ENCODE measurements around the gene PRXL2B.
"Not testable (repeated sequence)": the region's sequence is repeated elsewhere in the genome, so short reads cannot be mapped to it uniquely, and the experiment has no call there.

The PRXL2B gene

GRCh38 chr1:2551544-2551943 lies 35.0 kb upstream of the PRXL2B start:
- not testable (repeated sequence) for DNase-seq

GRCh38 chr1:2552189-2552588 lies 34.4 kb upstream of the PRXL2B start:
- DNase-seq, result no peak

- not testable (repeated sequence) for DNase-seq
These were observed 33.5 kb upstream of the PRXL2B start for GRCh38 chr1:2553076-2553475.

- no peak for DNase-seq
These were observed 32.5 kb upstream of the PRXL2B start for GRCh38 chr1:2553871-2554620.

- DNase-seq, result no peak
These were observed 31.8 kb upstream of the PRXL2B start for GRCh38 chr1:2554621-2555387.

- peak; percentile 76 for DNase-seq
These were observed 30.8 kb upstream of the PRXL2B start for GRCh38 chr1:2555634-2556276.

- peak; percentile 68 for DNase-seq
These were observed 30.3 kb upstream of the PRXL2B start, which contains the start of gene TNFRSF14 for GRCh38 chr1:2556277-2556677. TNFRSF14 (plus strand) TSS chr1:2556371; CDS start chr1:2556665, 294 bp downstream.

- DNase-seq, result peak; percentile 52
These were observed 29.7 kb upstream of the PRXL2B start for GRCh38 chr1:2556678-2557481.

GRCh38 chr1:2557482-2558400 lies 28.8 kb upstream of the PRXL2B start:
- DNase-seq, result no peak

- no peak for DNase-seq
These were observed 28.2 kb upstream of the PRXL2B start for GRCh38 chr1:2558420-2558819.

GRCh38 chr1:2558861-2559260 lies 27.7 kb upstream of the PRXL2B start:
- no peak for DNase-seq

- DNase-seq, result no peak
These were observed 26.9 kb upstream of the PRXL2B start for GRCh38 chr1:2559509-2560298.

- no peak for DNase-seq
These were observed 26.1 kb upstream of the PRXL2B start for GRCh38 chr1:2560299-2561073.

GRCh38 chr1:2561446-2561845 lies 25.1 kb upstream of the PRXL2B start:
- DNase-seq, result no peak

- peak; percentile 23 for DNase-seq
These were observed 24.4 kb upstream of the PRXL2B start for GRCh38 chr1:2561898-2562895.

GRCh38 chr1:2563205-2563604 lies 23.4 kb upstream of the PRXL2B start:
- no peak for DNase-seq

GRCh38 chr1:2564006-2564814 lies 22.4 kb upstream of the PRXL2B start:
- no peak for DNase-seq

Measured in DMS53 (cell line).